Suppressor macrophage treated with lipopolysaccharide for 1 hour (primary cell): ENCODE results near the gene EPHA10.
"Not testable (repeated sequence)": the region's sequence is repeated elsewhere in the genome, so short reads cannot be mapped to it uniquely, and the experiment has no call there.

Experiments used
- DNase-seq, 3 donors: peaks; one replicate each; pipeline ENCODE4 v3.0.0-alpha.2; 2020 to 2022

Gene EPHA10

DNA sequence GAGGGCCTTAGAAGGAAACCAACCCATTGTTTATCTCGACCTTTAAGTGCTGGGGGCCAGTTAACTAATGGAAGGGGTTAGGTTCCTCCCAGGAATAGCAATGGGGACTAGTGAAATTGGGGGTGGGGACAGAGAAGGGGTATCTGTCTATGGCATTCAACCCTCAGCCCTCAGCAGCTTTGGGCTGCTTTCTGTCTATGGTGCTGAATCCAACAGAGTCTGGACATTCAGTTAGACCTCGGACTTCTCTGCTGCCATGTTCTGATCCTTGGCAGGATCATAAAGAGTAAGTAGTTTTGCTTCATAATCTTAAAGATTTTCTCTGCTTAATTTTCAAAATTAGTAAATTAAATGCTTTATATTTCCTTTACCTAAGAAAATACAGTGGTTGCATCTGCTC, 2.6 kb upstream of the EPHA10 start:
- DNase-seq = no peak

DNA sequence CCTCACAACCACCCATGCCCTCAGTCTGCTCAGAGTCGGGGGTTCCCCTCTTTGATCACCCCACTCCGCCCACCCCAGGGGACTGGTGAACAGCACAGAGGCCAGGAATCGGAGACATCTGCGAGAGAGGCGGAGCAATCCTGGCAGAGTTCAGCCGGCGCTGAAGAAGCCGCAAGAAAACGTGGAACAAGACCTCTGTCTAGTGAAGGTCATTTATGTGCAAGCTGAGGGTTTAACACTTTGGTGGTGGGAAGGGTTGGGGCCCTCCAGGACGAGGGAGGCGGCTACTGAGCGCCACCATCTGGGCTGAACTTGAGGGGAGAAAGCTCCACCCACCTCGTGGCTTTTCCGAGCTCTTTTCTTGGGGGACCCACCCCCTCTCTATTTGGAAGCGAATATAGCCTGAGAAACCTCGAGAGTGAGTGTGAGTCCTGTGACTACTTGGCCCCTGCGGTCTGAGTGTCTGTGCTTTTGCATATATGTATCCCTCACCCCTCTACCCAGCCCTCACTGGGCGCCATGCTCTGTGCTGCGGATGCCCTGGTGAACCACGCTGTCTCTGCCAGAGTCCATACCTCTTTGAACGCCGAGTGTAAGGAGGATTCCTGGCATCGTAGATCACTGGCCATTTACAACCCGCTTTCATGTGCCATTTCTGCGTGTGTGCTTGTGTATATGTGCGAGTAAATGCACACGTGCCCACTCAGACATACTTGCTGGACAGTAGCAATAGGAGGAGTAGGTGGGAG, 1.2 kb upstream of the EPHA10 start:
- DNase-seq = peak in 2 of 3 donors; percentile 20 to 39

DNA sequence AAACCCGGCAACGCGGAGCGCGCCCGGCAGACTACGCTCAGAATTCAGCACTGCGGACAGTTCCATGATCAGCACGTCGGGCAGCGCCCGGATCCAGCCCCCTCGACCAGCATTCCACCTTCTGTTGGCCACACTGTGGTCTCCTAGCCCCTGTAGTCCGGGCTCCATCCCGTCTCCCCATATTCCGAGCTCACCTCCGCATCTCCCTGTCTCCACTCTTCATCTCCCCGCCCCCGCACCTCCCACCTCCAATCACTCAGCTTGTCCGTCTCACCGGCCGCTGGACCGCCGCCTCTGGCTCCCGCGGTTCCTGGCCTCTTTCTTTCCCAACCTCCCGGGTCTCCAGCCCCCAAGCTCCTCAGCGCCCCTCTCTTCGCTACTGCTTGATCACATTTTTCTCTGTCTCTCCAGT, 500 bp downstream of the EPHA10 start:
- peak; percentile 44 to 71 (median 57) for DNase-seq

DNA sequence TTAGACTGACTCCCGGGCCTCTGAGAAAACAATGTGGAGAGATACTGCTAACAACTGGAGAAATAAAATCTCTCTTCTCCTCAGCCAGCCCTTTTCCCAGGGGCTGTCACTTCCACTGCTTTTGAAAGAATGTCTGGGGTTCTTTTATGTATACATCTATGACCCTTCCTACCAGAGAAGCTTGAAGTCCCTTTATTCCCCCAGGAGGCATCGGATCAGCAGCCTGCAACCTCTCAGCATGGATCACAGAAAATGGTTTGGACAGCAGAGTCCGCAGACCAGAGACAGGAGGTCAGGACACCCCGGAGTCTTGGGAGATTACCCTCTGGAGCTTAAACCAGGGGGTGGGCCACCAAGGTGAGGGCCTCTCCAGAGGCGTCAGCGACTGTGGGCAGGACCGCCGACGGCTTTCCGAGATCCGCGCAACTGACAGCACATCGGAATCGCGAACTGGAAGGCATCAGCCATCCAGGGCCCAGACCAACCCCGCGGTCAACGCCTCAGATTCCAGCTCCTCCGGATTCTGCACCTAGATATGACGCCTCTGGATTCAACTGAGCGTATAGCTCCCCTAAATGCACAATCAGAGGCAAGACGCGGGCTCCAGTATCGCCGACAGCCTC, 1.0 kb downstream of the EPHA10 start:
- no peak for DNase-seq

DNA sequence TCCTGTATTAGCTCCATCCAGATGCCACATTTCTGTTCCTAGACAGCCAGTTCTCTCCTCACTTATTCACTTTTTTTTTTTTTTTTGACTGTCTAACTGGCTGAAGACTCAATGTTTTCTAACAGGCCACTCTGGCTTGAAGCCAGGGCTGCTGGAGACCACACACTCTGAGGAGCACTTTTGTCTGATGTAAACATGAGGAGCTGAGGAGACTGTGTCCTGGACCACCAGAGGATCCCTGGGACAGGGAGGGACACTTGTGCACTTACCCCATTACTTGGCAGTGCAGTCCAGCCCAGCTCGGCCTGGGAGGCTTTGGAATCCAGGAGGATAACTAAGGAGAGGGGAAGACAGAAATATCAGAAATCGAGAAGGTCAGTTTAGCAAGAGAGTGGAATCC, 2.4 kb downstream of the EPHA10 start:
- no peak for DNase-seq

DNA sequence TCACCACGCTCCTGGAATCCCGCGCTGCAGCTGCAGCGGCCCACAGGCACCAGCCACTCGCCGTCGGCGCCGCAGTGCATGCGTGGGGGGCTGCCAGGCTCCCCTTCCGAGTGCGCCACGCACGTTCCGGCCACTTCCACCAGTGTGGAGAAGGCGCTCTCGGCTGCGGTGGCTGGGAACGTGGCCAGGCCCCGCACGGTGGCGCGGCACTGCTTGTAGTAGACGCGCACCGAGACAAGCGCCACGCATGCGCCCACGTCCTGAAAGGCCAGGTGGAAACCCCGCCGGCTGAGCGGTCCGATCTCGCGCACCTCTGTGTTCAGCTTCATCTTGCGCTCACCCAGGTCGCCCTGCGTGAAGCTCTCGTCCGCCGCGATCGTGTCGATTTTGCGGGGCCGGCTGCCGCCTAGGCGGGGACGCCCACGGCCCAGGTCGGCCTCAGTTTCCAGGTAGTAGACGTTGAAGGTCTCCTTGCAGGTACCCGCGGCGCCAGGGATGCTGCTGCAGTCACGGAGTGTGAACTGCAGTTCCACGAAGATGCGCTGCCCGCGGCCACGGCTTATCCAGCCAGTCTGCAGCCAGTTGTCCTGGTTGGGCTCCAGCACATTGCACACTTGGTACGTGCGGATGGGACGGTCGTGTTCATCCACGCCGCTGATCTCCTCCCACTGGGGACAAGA, 3.4 kb downstream of the EPHA10 start:
- DNase-seq = no peak

DNA sequence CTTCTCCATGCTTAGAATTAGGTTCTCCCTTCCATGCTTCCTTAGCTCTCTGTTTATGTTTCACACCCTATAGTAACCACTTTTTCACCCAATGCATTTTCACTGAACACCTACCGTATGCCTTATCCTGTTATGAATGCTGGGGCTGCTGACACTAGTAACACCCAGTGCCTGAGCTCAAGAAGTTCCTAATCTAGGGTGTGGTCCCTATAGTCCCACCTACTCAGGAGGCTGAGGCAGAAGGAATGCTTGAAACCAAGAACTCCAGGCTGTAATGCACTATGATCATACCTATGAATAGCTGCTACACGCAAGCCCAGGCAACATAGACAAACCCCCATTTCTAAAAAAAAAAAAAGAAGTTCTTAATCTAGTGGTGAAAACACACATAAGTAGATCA, 5.5 kb downstream of the EPHA10 start:
- no peak for DNase-seq

DNA sequence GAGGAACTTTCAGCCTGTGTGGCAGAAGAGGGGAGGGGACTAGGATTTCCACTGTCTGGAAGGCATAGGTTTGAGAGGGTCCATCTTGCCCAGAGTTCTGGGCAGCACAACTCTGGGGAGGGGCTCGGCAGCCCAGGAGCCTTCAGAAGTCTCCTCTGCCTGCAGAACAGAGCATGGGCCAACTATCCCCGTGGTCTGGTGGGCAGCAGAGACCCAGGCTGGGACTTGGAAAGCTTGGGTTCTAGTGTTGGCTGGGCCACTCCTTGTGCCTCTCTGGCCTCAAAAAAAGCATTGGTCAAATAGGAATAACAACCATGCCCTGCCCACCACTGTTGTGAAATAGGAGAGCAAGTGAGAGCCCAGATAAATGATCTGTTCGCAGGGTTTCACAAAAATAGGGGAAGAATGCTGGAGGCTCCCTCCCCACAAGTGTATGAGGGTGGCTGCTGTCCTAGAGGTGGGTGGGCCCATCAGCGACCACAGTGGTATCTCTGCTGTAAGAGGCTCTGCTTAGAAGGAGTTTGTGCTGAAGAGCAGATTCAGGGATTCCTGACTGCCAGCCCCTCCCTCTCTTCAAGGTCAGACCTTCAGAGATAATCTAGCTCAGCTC, 8.9 kb downstream of the EPHA10 start:
- DNase-seq = peak; percentile 20 to 31 (median 24)

DNA sequence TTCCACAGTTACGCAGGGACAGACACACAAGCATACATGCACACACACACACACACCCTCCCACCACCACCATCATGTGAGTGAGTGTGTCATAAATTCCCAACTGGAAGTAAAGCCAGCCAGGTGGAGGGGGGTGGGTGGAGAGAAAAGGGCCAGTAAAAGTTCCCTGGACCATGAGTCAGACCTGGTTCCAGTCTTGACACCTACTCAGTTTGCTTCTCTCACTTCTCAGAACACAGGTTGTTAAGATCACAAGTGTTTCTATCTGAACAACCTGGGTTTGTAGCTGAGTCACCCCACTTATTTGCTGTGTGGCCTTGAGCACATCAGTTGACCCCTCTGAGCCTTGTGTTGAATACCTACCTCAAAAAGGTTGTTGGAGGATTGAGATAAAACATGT, 9.6 kb downstream of the EPHA10 start:
- peak; percentile 20 to 53 (median 20) for DNase-seq

DNA sequence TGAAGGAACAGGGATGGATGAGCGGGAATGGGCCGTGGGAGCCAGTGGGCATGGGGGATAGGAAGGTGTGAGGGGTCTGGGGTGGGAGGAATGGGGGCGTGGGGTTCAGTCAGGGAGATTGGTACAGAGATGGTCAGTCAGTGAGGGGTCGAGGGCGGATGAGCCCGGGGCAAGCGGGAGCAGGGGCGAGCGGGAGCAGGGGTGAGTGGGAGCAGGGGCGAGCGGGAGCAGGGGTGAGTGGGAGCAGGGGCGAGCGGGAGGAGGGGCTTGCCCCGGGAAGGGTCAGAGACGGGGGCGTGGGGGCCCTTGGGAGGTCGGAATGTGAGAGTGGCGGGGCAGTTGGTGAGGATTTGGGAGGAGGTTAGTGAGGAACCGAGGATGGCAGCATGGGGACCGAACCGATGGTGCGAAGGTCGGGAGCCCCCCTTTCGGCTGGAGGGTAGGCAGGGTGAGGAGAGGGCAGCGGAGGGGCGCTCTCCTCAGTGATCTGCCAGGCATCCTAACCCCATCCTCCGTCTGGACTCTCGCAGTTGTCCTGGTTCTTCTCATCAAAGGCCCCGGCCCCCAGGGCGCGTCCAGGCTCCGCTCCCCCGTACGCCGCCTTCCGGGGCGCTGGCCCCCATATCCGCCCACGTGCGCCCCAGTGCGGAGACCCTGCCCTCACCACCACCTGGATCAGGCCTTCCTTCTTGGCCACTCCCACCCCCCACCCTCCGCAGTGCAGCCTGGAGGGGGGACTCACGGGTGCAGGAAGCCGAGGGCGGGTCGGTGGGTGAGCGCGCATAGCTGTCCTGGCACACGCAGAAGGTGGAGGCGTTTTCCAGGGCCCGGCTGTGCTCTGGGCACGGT, 11.2 kb downstream of the EPHA10 start:
- no peak for DNase-seq

DNA sequence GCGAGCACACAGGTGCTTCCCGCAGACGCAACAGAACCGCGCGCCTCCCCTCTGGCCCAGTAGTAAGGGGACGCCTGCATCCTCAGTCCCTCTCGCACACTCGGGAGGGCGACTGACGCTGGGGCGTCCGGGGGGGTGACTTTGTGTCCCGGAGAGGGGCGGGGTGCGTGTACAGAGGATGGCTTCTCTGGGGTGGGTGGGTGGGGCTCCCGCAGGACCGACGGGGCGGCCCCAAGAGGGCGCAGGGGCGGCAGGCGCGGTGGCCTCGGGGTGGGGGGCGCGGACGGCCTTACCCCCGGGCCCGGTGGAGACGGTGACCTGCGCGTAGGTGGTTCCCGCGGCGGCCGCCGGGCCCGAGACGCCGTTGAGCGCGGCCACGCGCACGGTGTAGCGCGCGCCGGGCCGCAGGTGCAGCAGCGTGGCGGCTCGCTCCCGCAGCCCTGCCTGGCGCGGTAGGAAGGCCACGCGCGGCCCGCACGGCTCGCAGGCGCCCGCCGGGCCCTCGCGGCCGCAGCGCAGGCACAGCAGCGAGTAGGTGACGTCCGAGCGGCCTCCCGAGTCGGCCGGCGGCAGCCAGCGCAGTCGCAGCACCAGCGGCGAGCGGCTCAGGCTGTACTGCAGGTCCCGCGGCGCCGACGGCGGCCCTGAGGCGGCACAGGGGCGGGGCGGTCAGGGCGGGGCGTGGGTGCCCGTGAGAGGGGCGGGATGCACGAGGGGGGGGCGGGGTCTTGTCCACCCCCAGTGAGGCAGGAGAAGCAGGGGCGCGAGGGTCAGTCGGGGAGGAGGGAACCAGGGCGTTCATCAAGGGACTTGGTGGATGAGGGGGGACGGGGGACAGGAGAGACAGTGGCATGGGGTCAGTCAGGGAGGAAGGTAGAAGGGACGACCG, 12.1 kb downstream of the EPHA10 start:
- DNase-seq = peak; percentile 32 to 58 (median 36)

DNA sequence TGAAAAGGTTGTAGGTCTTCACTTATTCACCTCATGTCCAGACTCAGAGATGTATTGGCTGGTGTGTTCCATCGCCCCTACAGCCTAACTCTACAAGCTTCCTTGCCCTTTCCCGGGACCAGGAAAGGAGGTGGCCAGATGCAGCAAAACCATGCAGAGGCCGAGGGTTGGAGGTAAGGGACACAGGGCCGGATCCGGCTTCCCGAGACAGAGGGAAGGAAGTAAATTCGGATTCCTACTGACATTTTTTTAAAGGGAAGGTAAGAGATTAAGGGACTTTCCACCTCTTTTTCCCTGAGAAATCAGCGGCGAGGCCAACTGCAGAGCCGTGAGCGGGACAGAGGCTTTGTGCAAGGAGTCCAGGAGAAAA, 12.7 kb downstream of the EPHA10 start:
- DNase-seq = peak in 1 of 3 donors; percentile 9

DNA sequence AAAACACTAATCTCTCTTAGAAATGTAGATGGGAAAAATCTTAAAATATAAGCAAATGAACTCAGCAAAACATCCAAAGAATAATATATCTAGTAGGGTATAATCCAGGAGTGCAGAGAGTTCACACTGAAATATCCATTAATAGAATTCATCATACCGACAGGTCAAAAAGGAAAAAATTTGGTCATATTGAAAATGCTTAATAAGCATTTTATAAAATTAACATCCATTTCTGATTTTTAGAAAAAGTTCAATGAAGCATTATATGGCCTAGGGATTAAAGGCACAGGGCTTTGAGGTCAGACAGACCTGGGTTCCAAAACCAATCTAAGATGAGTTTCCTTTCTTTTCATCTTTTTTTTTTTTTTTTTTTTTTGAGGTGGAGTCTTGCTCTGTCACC, 16.4 kb downstream of the EPHA10 start:
- no peak for DNase-seq

DNA sequence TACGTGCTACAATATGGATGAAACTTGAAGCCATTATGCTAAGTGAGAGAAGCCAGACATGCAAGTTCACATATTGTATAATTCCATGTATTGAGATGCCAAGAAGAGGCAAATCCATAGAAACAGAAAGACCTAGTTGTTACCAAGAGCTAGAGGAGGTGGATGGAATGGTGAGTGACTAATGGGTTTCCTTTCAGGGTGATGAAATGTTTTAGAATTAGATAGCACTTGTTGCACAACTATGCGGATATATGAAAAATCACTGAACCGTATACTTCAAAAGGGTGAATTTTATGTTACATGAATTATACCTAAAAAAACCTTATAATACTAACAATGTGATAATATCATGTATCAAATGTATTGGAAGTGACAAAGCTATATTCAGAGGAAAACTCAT, 18.1 kb downstream of the EPHA10 start:
- peak in 1 of 3 donors; percentile 10 for DNase-seq

DNA sequence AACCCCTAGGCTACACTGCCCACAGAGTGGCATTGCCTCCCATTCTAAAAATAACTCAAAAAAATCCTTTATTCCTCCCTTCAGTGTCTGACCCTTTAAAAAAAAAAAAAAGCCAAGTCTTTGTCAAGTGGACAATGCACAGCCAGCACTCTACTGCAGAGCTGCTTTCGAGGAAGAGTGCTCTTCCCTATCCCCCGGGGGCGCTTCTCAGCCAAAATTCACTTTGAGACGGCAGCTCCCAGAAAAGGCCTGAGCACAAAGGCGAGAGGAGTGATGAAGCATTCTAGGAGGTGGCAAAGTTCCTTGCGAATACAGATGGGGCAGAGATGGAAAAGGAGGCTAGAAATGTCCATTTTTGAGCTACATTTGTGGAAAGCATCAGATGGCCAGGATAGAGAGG, 23.3 kb downstream of the EPHA10 start:
- DNase-seq = no peak

DNA sequence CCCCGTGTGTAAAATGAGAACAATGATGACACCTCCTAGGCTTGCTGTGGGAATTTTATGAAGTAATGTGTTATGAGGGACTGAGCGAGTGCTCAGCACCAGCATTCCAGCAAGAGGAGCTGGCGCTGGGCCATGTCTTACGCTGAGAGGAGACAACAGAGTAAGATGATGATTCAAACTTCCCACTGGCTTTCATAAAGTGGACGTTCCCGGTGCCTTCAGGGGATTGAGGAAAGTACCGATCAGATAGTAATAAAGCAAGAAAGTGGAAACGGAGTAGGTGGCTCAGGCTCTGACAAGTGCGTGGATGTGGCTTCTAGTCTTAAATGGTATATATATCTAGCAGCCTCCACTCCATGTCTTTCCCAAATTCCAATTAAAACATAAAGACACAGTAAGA, 23.8 kb downstream of the EPHA10 start:
- no peak for DNase-seq

DNA sequence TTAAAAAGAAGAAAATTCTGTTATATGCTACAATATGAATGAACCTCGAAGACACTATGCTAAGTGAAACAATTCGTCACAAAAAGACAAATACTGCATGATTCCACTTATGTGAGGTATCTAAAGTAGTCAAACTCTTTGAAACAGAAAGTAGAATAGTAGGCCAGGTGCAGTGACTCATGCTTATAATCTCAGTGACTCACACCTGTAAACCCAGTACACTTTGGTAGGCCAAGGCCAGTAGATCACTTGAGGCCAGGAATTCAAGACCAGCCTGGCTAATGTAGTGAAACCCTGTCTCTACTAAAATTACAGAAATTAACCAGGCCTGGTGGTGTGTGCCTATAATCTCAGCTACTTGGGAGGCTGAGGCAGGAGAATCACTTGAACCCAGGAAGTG, 25.7 kb downstream of the EPHA10 start:
- no peak for DNase-seq

DNA sequence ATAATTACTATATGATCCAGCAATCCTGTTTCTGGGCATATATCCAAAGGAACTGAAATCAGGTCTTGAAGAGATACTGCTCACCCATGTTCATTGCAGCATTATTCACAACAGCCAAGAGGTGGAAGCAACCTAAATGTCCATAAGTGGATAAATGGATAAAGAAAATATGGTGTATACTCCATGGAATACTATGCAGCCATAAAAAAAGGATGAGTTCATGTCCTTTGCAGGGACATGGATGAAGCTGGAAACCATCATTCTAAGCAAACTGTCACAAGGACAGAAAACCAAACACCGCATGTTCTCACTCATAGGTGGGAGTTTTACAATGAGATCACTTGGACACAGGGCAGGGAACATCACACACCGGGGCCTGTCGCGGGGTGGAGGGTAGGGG, 26.3 kb downstream of the EPHA10 start:
- DNase-seq = not testable (repeated sequence)

DNA sequence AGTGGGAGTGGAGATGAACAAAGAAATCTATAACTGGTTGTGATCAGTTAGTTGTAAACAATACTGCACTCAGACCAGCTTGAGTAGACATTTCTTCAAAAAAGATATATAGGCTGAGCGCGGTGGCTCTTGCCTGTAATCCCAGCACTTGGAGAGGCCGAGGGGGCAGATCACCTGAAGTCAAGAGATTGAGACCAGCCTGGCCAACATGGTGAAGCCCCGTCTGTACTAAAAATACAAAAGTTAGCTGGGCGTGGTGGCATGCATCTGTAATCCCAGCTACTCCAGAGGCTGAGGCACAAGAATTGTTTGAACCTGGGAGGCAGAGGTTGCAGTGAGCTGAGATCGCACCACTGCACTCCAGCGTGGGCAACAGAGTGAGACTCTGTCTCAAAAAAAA, 26.9 kb downstream of the EPHA10 start:
- DNase-seq = not testable (repeated sequence)

DNA sequence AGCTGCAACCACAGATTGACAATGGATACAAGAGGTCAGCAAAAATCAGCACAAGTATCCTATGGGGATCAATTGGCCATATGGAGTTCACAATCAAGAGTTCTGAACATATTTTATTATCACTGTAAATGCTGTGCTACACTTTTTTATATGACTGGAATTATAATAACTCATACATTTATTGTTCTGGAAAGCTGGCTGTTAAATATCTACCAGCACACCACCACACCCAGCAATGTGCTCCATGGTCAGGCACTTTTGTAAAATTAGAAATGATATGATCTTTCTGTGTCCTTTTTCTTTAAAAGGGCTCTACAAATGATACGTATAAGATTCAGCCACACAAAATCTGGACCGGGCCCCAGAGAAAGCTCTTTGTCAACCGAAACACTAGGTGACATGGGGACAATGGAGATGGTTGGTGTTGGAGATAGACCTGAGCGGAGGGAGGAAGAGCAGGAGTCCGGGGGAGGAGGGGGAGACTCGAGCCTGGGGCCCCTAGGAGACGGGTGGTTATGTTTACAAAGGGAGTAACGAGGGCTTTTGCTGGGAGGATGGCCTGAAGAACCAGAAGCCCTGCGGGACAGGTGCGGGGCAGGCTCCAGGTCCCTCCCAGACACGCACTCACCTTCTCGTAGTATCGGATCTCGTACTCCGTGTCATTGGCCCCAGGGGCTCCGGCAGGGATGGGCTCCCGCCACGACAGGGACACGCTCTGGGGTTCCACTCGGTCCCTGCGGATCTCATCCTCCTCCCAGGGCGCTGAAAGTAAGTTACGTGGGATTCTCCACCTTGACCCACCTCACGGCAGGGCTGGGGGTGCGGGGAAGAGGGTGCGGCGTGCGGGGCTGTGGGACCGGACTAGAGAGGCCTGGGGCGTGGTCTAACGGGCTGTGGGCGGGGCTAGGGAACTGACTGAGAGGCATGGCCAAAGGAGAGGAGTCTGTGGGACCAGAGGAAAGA, 30.0 kb downstream of the EPHA10 start:
- peak in 2 of 3 donors; percentile 20 to 47 for DNase-seq
